NCI-H748 treated with DMSO at 0.1 percent for 48 hours (cell line): ENCODE results near the gene KANTR.

ENCODE experiments used
- DNase-seq: peaks from one replicate; lab custom pipeline; 2025; lab: John Stamatoyannopoulos, UW

Gene KANTR

DNA sequence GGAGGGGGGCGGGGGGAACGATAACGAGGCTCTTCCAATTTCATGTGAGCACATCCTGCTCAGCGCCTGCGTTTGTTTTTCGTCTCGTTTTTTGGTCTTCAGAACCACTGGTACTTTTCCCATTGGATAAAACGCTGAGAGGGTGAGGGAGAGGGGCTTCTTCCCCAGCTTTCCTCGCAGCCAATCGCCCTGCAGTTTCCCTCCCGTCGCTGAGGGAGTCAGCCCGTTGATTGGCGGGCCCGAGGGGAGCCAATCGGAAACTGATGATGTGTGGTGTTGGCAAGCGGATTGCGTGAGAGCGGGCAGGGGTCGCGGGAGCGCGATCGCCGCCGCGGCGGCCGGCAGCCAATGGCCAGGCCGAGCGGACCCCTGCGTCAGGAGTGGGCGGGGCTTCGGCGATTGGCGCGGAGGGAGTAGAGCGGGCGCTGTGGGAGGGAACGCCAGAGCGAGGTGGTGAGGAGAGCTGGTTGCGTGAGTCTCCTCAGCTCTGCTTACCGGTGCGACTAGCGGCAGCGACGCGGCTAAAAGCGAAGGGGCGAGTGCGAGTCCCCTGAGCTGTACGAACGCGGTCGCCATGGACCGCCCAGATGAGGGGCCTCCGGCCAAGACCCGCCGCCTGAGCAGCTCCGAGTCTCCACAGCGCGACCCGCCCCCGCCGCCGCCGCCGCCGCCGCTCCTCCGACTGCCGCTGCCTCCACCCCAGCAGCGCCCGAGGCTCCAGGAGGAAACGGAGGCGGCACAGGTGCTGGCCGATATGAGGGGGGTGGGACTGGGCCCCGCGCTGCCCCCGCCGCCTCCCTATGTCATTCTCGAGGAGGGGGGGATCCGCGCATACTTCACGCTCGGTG is 11.8 kb upstream of the KANTR start, which contains the start of gene TSPYL2:
Gene TSPYL2 (plus strand): TSS at position 443 of the 848 bp plus-strand sequence. CDS start 132 bp downstream, at position 575.
- DNase-seq: peak; percentile 90

DNA sequence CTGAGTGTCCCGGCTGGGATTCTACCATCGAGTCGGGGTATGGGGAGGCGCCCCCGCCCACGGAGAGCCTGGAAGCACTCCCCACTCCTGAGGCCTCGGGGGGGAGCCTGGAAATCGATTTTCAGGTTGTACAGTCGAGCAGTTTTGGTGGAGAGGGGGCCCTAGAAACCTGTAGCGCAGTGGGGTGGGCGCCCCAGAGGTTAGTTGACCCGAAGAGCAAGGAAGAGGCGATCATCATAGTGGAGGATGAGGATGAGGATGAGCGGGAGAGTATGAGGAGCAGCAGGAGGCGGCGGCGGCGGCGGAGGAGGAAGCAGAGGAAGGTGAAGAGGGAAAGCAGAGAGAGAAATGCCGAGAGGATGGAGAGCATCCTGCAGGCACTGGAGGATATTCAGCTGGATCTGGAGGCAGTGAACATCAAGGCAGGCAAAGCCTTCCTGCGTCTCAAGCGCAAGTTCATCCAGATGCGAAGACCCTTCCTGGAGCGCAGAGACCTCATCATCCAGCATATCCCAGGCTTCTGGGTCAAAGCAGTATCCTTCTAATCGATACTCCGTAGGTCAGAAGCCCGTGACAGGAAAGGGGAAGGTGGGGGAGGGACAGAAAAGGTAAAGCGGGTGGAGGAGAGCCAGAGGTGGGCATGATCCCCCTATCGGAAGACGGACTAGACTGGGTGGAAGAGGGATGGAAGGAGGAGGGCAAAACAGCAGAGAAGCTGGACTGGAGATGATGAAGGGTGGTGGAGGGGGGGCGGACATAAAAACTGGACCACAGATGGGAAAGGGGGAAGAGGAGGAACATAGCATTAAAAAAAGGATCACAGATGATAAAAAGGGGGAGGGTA is 10.9 kb upstream of the KANTR start:
- no peak for DNase-seq

DNA sequence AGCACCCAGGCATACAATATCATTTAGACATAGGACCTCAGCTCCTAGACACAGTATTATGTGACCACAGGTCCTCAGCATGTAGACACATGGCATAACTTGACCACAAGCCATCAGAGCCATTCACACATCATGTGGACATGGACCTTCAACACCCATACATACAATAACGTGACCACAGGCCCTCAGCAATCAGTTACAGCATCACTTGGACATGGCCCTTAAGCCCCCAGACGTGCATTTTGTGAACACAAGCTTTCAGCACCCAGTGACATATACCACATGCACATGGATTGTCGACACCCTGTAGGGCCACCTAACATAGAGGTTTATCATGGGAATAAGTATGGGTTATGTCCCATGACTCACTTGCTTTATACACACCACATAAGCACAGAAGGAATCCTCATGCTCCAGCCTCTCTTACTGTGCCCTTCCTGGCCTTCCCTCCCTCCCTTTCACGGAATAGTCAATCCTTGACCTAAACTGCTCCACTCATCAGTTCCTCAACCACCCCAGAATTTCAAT is 9.8 kb upstream of the KANTR start:
- DNase-seq: no peak

DNA sequence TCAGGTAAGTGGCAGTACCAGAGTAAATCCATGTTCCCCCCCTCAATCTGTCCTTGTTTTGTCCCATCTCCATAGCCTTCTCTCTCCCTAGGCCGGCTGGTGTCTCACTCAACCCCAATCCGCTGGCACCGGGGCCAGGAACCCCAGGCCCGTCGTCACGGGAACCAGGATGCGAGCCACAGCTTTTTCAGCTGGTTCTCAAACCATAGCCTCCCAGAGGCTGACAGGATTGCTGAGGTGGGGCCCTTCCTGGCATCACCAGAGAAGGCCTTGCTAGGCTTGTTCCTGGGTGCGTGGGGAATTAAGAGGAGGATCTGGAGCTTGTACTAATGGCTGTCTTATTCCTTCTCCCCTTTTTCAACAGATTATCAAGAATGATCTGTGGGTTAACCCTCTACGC is 9.1 kb upstream of the KANTR start:
- DNase-seq: no peak

DNA sequence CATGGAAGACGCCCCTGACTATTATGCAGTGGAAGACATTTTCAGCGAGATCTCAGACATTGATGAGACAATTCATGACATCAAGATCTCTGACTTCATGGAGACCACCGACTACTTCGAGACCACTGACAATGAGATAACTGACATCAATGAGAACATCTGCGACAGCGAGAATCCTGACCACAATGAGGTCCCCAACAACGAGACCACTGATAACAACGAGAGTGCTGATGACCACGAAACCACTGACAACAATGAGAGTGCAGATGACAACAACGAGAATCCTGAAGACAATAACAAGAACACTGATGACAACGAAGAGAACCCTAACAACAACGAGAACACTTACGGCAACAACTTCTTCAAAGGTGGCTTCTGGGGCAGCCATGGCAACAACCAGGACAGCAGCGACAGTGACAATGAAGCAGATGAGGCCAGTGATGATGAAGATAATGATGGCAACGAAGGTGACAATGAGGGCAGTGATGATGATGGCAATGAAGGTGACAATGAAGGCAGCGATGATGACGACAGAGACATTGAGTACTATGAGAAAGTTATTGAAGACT is 8.2 kb upstream of the KANTR start:
- no peak for DNase-seq

DNA sequence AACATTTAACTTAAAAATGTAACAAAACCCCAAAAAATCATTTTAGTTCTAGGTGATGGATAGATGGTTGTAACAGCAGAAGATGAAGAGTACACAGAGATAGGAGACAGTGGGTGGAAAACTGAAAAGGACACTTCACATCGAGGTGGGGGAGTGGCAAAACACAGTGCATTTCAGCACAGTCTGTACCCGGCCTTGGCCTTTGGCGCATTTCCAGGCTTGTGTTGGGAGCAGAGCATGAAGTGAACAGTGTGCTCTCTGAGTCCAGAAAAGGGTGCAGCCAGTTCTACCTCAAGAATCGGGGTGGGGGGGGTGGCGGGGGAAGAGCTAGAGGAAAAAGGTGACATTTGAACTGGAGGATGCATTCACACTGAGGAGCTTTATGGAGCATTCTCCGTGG is 7.5 kb upstream of the KANTR start:
- no peak for DNase-seq

DNA sequence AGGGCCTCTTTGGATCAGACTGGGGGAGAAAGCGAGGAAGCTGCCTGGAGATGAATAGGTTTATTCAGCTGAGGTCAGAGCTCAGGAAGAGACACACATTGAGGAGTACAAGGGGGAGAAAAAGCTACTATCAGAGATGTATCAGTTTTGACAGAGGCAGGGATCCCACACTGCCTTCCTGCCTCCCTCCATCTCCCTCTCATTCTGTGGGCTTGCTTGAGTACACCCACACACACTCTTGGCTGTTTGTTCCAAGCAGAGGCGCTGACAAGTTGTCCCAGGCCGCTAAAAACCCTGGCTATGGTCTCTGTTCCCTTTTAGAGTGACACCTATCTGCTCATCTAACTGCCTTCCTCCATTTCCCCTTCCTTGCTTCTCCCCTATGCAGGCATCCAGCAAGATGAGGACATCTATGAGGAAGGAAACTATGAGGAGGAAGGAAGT is 6.5 kb upstream of the KANTR start:
- no peak for DNase-seq

DNA sequence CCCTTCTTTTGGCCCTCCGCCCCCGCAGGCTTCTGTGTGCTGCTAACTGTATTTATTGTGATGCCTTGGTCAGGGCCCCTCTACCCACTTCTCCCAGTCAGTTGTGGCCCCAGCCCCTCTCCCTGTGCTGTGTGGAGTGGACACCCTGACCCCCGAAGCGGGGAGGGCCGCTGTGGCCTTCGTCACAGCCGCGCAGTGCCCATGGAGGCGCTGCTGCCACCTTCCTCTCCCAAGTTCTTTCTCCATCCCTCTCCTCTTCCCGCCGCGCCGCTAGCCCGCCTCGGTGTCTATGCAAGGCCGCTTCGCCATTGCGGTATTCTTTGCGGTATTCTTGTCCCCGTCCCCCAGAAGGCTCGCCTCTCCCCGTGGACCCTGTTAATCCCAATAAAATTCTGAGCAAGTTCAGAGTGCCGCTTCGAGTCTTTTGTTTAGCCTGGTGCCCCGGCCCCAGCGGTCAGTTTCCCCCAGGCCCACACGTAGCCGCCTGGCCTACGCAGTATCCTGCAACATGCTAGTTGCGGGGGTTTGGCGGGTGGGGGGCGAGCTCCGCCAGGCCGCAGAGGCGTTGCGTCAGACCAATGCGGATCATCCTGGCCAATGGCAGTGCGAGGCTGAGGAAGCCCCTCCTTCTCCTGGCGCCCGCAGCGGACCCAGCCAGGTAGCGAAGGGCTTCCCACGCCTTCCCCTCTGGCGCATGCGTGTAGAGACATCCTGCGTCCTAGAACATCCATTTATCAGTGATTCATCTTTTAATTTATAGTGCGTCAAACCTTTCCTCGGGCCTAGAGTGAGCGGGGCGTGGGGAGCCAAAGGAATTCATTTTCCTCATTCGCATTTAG is 5.6 kb upstream of the KANTR start:
- DNase-seq: peak; percentile 59

DNA sequence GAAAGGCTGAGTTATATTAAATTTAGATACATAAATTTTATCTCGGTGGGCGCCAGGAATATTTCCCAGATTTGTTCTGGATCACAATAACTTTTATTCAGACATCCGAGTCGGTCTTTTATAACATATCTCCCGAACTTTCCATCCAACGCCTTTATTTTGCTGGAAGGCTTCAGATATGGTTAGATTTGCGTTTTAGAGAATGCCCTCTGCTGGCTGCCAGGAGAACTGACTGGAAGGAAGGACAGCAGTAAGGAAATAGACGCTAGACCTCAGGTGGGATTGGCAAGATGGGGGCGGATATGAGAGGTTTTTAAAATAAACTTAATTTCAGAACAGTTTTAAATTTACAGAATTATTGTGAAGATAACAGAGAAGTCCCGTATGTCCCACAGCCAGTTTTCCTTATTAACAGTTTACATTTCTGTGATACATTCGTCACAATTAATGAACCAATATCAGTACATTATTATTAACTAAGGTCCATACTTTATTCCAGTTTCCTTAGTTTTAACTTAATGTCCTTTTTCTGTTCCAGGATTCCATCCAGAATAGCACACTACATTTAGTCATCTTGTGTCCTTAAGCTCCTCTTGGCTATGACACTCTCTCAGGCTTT is 4.6 kb upstream of the KANTR start:
- DNase-seq: peak; percentile 74

DNA sequence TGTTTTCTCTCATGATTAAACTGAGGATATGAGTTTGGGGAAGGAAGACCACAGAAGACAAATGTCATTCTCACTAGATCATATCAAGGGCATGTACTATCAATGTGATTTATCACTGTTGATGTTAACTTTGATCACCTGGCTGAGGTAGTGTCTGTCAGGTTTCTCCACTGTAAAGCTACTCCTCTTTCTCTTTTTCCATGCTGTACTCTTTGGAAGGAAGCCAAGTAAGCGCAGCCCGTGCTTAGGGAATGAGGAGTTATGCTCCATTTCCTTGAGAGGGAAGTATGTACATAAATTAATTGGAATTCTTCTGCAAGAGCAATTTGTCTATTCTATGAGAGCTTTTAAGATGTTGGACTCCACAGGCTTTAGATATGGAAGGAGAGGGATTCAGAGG is 4.0 kb upstream of the KANTR start:
- no peak for DNase-seq

DNA sequence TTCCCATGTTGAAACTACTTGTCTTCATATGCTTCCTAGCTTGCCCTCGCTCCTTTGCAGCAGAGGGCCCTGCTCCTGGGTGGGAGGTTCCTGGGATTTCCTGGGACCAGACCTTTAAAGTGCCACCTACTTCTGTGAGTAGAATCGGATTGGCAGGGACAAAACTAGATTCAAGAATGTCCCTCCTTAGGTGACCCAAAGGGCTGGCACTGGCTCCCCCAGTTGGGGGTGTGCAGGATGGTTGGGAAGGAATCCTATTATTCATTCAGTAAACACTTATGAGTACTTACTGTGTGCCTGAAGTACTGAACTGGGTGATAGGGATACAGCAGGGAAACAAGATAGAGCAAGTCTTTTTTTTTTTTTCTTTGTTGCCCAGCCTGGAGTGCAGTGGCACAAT is 2.6 kb upstream of the KANTR start:
- DNase-seq: no peak

DNA sequence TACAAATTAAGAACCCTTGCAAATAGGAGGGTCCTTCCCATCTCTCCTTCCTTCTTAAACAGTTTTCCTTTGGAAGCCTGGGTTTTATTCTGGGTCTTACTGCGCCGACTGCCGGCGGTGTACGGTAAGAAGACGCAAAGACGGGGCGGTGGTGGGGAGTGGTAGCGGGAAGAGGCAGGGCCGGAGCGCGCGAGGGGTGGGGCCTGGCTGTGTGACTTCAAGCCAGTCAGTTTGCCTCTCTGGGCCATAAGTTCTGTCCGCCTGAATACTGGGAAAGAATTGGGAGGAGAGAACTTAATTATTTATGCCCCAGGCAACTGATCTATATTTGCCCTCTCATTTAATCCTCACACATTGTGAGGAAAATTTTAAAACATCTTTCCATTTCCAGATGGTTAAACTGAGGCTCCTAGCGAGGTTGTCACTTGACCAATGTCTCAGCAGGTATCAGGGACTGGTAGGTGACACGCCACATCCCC is 726 bp upstream of the KANTR start:
- DNase-seq: peak; percentile 52

DNA sequence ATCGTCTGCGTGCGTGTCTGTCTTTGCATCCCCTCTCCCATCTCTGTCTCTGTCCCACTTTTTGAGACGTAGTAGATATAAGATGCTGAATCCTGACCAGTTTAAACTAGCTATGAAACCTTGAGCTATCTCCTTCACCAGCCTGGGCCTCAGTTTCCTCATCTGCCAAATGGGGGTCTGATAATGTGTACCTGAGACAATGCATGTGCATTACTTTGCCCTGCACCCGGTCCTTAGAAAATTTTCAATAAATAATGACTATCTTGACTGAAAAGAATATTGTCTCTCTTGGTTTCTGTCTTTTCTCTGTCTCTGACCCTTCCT is 602 bp downstream of the KANTR start:
- no peak for DNase-seq

DNA sequence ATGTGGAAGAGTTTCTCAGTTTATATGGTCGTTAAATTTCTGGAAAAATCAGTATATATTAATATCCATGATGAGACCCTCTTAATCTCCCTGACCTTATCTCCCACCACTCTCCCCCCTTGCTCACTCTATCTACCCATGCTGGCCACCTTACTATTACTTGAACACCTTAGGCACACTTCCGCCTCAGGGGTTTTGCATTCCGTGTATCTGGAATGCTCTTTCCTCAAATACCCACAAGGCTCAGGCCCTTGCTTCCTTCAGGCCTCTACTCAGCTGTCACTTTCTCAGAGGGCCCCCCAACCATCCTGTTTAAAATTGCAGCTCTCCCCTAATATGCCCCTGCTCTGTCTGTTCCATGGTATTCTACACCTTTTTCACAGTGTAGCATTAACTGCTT is 1.9 kb downstream of the KANTR start:
- no peak for DNase-seq

DNA sequence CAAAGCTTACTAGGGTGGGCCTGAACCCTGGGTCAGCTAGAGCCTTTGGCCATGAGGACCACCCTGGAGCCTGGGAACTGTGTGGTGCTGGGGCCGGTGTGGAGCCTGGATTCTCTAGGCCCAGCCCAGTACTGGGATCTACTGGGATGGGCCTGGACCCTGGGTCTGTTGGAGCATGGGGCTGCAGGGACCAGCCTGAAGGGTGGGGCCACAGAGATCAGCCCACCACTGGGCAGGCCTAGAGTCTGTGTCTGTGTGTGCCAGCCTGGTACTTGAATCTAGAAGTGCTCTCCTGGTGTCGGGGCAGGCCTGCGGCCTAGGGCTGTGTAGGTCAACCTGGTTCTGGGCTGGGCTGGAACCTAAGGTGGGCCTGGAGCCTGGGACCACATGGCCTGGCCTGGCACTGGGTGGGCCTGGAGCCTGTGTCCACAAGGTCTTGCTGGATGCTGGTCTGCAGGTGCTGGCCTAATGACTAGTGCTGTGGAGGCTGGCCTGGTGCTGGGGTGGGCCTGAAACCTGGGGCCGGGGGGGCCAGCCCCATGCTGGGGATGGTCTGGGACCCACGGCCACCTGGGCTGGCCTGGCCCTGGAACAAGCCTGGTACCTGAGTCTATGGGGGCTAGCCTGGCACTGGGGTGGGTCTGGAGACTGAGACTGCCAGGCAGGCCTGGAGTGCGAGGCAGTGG is 21.1 kb downstream of the KANTR start:
- DNase-seq: no peak

DNA sequence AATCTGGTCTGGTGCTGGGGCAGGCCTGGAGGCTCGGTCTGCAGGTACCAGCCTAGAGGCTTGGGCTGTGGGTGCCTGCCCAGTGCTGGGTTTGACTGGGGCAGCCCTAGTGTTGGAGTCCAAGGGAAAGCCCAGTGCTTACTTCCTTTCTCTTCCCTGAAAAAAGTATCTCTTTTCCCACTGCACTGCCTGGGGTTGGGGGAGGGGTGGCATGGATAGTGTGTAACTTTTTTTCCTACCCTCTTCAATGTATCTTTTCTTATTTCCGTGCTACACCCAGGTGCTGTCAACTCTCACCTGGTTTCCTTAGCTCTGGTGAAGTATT is 21.6 kb downstream of the KANTR start:
- no peak for DNase-seq

DNA sequence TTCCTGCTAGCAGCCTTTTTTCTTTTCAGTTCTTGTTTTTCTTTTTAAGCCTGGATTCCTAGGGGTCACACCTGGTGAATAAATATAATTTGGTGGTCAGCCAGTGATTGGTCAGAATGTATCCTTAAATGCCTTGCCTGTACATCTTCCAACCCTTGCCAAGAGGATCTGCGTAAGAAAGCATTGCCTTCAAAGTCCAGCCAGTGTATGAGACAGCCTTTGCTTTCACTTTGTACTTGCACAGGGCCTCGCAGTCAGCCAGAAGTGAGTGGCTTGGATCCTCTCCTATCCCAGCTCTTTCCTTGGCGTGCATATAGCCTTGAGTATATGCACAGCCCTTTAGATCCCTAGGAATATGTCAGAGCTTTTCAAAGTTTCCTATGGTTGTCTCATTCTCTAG is 22.2 kb downstream of the KANTR start:
- DNase-seq: no peak

DNA sequence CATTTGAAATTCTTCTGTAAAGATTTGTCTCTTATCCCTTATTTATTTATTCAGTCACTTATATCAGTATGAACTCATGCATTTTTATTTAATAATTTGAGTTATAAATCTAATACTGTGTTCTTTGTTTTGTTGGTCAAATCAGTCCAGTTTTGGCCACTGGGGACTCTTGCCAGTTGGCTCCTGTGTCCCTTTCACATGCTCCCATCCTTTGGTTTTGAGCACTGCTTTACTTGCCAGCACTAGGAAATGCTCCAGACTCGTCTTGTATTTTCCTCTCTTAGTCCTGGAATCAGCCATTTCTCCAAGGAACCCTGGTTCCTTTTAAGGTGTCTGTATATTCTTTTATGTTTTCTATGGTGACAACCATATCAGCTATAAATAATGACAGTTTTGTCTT is 28.1 kb downstream of the KANTR start:
- DNase-seq: no peak

DNA sequence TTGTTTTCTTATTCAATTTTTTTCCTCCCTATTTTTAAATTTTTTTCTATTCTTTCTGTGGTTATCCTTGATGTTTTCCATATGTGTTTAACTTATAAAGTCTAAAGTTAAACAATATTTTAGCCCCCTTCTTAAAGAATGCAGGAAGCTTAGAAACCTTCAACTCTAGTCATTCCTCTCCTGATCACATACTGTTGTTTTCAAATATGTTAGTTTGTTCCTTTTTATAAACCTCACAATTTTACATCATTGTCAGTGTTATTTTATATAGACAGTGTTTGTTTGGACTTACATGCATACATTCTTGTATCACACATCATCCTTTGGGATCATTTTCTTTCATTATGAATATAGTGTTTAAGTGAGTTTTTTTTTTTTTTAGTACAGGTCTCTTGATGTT is 31.6 kb downstream of the KANTR start:
- DNase-seq: no peak

DNA sequence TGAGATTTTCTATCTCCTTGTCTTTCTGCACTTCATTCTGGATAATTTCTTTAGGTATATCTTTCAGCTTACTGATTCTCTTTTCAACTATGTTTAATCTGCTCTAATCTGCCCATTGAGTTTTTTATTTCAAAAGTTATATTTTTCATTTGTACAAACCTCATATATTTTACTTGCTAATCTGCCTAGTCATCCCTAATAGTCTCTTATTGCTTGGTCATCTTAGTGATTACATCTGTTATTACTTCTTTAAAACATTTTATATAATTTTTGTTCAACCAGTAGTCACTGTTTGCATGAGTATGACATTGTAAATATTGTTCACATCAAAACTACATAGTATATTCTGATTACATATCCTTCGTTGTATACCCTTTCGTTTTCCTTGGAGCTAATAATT is 32.4 kb downstream of the KANTR start:
- DNase-seq: no peak
